H4 (cell line): ENCODE results near the gene STON1. TPM values are rescaled to one million over a fixed set of nuclear protein-coding genes. Genes with fewer than 3 reads are reported as not detected.
A peak's percentile ranks its signal among the peaks of the same experiment; 100 is the strongest.
"Not testable (repeated sequence)": the region's sequence is repeated elsewhere in the genome, so short reads cannot be mapped to it uniquely, and the experiment has no call there.

Experiments
- DNase-seq: peaks from one replicate; pipeline ENCODE4 v3.0.0-alpha.2; 2015; ENCODE audit warnings: low spot score
- total RNA-seq: library from RNA; depleted of rRNA; stranded (reverse); fragments of >200 nt; shearing (Covaris generic); gene quantifications from 2 replicates; pipeline ENCODE4 v1.2.3, GENCODE V29; 2014; rRNA removed

STON1 gene
- total RNA-seq = 5.8 and 6.1 TPM in 2 replicates

GRCh38 chr2:48530033-48530811 is at the start of gene STON1:
Gene STON1 (plus strand): TSS chr2:48530154. CDS start chr2:48580634, 50,480 bp downstream.
- DNase-seq = no peak

GRCh38 chr2:48480526-48480925 is 49.4 kb upstream of the STON1 start:
- no peak for DNase-seq

GRCh38 chr2:48482313-48482712 is 47.6 kb upstream of the STON1 start:
- DNase-seq = no peak

GRCh38 chr2:48482769-48483168 is 47.2 kb upstream of the STON1 start:
- no peak for DNase-seq

- DNase-seq = no peak
These were observed 46.4 kb upstream of the STON1 start for GRCh38 chr2:48483506-48483905.

- DNase-seq = no peak
These were observed 46.0 kb upstream of the STON1 start for GRCh38 chr2:48483916-48484315.

GRCh38 chr2:48488545-48488944 is 41.4 kb upstream of the STON1 start:
- no peak for DNase-seq

- no peak for DNase-seq
These were observed 33.1 kb upstream of the STON1 start for GRCh38 chr2:48496849-48497248.

- DNase-seq = peak; percentile 58
These were observed 25.2 kb upstream of the STON1 start for GRCh38 chr2:48504647-48505327.

GRCh38 chr2:48507111-48507510 is 22.8 kb upstream of the STON1 start:
- no peak for DNase-seq

GRCh38 chr2:48508461-48509124 is 21.4 kb upstream of the STON1 start:
- peak; percentile 40 for DNase-seq

- DNase-seq = no peak
These were observed 19.6 kb upstream of the STON1 start for GRCh38 chr2:48510329-48510728.

GRCh38 chr2:48511849-48512470 is 18.0 kb upstream of the STON1 start:
- DNase-seq = no peak

GRCh38 chr2:48512571-48512970 is 17.4 kb upstream of the STON1 start:
- no peak for DNase-seq

GRCh38 chr2:48514348-48515003 is 15.5 kb upstream of the STON1 start:
- DNase-seq = no peak

- no peak for DNase-seq
These were observed 14.4 kb upstream of the STON1 start for GRCh38 chr2:48515513-48515985.

- DNase-seq = no peak
These were observed 10.4 kb upstream of the STON1 start for GRCh38 chr2:48519593-48519992.

- not testable (repeated sequence) for DNase-seq
These were observed 5.2 kb upstream of the STON1 start for GRCh38 chr2:48524756-48525155.

- no peak for DNase-seq
These were observed 4.5 kb upstream of the STON1 start for GRCh38 chr2:48525269-48525943.

GRCh38 chr2:48527226-48527885 is 2.6 kb upstream of the STON1 start:
- DNase-seq = no peak
